Islet of Langerhans (tissue), 1 donor: ENCODE results near the gene COPS2.
"Not testable (repeated sequence)": the region's sequence is repeated elsewhere in the genome, so short reads cannot be mapped to it uniquely, and the experiment has no call there.

Source experiments
- FAIRE-seq: peaks from one replicate; lab custom pipeline; 2011; peaks lifted over from hg19 to GRCh38; lab: Jason Lieb, UNC

COPS2 gene

DNA sequence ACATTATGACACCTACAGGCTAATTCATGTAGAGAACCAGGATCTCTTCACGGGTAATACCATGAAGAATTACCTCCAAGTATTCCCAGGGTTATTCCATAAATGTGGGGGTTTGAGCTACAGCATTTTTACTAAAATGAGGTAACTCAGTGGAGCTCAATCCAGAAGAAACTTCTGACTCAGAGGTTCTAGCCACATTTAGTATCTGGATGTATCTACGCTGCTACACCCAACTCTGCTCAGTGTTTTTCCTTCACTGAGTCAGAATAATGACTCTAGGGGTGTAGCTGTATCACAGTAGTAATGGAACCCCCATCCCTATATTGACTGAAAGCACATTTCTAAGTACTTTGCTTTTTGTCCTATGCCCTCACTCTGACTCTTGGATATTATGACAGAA lies 52.4 kb downstream of the COPS2 start:
- FAIRE-seq: no peak

DNA sequence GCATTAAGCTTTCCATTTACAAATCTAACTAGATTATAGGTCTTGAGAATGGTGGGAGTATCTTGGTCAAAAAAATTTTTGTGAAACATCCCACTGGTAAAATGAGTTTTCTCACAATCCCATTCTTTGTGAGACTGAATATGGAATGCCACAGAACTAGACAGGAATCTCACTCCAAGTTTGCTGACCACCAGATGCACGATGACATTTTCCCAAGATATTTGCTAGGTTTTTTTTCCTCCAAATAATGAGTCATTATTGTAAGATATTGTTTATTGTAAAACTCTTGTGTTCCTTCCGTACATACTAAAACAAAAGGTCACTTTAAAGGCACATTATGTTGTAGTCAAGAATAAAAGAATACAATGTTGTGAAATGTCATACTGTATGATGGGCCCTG lies 53.9 kb downstream of the COPS2 start:
- no peak for FAIRE-seq

GRCh38 chr15:49096090-49096750 lies 59.2 kb downstream of the COPS2 start:
- no peak for FAIRE-seq

DNA sequence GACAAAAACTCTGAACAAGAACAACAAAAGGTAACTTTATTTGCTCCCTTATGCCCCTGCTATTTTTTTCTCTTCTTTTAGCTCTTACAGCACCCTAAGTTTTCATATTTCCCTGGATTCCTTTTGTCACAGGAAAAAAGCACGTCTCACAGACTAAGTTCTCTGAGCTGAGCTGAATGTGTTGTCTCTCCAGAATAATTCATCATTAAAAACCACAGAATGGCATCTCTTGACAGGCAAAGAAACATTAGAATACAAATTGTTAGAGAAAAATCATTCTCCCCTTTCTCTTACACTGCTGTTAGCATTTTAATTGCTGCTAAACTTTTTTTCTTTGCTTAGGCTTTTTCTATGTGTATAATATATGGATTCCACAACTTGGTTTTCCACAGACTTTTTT lies 60.5 kb downstream of the COPS2 start:
- FAIRE-seq: no peak

DNA sequence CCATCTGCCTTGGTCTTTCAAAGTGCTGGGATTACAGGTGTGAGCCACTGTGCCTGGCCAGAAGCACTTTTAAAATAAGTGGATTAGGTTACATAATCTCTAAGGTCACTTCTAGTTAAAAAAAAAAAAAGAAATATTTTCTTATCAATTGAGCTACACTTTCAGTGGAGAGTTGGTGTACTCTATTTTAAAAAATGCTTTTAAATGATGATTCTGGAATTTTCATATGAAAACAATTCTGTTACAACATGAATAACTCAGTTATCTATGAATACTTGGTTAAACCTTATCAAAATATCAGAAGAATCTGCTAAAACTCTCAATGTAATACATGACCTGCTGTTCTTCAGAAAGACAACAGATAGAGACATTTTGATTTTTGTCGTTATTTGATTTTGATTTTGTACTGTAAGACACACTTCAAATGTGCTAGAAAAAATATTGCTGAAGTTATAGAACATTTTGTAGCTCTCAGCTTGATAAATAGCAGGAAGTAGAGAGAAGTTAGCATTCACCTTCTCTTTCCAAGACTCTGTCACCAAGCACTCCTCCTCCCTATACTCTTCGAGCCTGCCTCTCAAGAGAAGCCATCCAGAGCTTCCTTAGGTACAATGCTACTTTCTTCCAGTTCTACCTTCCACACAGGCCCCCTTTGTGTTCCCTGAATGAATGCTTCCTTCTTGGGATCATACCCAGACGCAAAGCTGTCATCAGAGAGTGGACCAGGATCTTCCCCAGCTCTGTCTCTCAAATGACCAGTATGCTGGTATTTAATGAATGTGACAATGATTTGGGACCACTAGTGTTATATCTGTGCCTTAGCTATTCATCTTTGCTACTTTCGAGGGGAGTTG lies 61.9 kb downstream of the COPS2 start:
- peak; percentile 61 for FAIRE-seq

GRCh38 chr15:49088996-49089395 lies 66.4 kb downstream of the COPS2 start:
- FAIRE-seq: no peak

- FAIRE-seq: peak; percentile 79
These were observed 69.5 kb downstream of the COPS2 start for GRCh38 chr15:49085696-49086459.

DNA sequence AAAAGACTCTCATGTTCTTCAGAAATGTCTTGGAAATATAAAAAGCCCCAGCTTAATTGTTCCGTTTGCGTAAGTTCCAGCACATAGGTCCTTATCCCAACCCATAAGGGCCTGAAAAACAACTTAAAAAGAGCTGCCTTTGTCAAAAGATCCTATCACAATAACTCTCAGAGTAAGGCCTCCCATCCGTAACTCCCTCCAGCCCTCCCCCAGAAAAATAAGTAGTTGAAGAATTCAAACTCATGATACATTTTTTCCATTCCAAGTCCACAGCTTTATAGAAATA lies 71.2 kb downstream of the COPS2 start:
- FAIRE-seq: no peak

DNA sequence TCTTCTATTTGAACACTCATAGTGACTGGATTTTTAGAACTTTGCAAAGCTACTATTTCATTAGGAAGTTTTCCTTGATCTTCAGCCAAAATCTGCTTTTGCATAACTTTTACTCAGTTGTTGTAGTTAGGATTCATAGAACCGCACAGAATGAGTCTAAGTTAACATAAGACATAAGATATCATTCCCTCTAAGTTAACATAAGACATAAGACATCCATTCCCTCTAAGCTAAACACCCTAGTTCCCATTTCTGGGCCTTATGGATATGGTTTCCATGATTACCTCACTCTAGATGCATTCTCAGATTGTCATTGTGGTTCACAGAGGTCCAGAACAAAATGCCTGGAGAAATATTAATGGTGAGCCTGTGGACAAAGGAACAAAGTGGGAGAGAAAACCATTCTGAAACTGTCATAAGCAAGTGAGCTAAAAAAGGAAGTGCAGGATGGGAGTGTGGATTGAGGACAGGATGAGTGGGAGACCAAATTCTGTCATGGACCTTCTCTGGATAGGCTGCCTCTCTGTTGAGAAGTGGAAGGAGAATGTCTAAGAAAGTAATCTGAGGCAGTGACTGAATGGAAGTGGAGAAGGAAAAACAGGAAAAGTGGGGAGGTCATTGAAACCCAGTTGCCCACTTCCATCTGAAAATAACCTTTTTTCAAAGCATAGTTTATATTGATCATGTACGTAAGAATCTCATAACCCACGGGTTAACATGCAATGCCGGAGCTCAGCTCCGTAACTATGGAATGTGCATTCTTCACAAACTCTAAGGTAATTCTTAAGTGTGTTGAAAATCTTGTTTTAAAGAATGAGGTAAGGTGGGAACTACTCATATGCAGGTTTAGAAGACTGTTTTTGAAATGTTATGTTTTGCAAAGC lies 71.8 kb downstream of the COPS2 start:
- FAIRE-seq: no peak

DNA sequence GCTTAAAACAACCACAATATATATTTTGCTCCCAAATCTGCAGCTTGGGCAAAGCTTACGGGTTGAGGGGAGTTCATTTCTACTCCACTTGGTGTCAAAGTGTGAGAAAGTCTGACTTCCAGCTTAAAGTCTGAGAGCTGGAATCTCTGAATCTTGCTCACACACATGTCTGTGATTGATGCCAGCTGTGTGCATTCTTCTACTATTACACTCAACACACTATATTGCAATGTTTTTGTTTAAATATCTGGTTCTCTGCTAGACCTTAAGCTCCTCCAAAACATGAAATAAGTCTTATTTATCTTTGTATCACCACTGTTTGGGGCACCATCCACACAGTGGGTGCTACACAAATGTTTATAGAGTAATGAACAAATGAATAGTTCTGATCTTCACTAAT lies 72.4 kb downstream of the COPS2 start:
- FAIRE-seq: no peak

DNA sequence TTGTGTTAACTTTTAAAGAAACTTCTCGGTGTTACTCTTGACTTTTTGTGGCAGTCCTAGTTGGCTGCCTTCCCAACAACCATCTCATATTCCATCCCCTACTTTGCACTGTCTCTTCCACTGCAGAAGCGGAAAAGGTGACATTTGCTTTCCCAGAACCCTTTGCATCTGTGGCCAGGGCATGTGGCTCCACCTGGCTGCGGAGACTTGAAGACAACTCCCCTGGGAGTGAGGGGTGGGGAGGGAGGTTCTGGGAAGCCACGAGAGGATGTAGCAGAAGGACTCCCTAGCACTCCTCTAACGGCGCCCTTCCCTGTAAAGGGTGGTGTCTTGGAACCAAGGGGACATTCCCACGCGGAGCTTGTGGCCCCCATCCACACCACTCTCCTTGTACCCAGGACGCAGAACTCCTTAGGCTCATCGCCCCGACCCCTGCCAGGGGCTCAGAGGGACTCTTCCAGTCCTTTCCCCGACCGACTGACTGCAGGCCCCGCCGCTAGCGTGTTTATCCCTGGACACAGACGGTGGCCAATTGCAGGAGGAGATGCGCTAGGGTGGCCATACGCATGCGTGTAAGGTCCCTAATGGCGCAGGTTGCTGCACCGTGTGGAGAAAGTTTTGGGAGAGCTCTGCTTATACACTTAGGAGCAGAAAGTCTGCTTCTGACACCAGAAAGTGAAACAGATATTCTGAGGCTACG lies 75.9 kb downstream of the COPS2 start:
- no peak for FAIRE-seq

DNA sequence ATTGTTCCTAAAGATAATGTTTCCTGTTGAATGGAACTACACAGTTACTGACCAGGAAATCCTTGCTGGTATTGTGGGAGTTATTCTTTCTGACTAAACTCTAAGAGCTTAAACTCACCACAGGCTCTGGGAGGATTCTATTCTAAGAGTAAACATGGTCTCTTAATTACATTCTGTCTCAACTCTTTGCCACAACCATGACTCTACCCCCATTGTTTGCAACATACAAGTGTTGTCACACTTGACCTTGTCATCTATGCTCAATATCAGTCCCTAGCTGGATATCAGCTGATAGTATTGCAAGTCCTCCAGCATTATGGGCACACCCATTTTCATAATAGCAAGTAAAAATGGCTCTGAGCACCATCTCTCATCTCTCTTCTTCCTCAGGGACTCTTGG lies 79.5 kb downstream of the COPS2 start:
- FAIRE-seq: no peak

- FAIRE-seq: not testable (repeated sequence)
These were observed 80.7 kb downstream of the COPS2 start for GRCh38 chr15:49074589-49075287.
